Measurements from ENCODE around the gene SPTBN2. TPM values are rescaled to one million over a fixed set of nuclear protein-coding genes. Genes with fewer than 3 reads are reported as not detected.

The SPTBN2 gene
- total and polyA plus RNA-seq, 4 experiments from 2014 or later = not detected

GRCh38 chr11:66739983-66740382 lies 11.0 kb upstream of the SPTBN2 start:
- peaks cover 0 to 10% (median 4%) of the 10 kb centered on the region in 4 donors for H3K4me1 Mint-ChIP-seq
- ChIA-PET POLR2A (ENCODE audit: partially characterized antibody) (no interaction called here), CTCF (ENCODE audit: partially characterized antibody) (no interaction called here)
- H3K4me1 ChIP-seq (ENCODE audit: insufficient read depth, low read length) = peaks cover 5% of the 10 kb centered on the region
- H3K36me3 Mint-ChIP-seq = peaks cover 0 to 2% of the 10 kb centered on the region in 2 donors
- no peak for DNase-seq
- H3K27ac ChIP-seq (ENCODE audit: low read depth, low read length) = no peak overlapping the region
- no peaks in the 10 kb centered on the region for H3K27me3 ChIP-seq (ENCODE audit: insufficient read depth, low read length)
- H3K27me3 Mint-ChIP-seq = no peaks in the 10 kb centered on the region
- H3K9me3 Mint-ChIP-seq = peaks cover 0 to 4% (median 0%) of the 10 kb centered on the region in 8 donors
- H3K9me3 ChIP-seq (ENCODE audit: control insufficient read depth in 1 of 2, low read length in 2 of 2) = no peaks in the 10 kb centered on the region
- no peak overlapping the region for H3K4me3 Mint-ChIP-seq
- intact Hi-C loops (cut with micrococcal nuclease) = loop anchor here (5.0 kb wide), 1 partner anchor 123 kb away; the partner anchor contains the start of gene RBM14
- no peak overlapping the region for H3K27ac Mint-ChIP-seq
- H3K4me3 ChIP-seq (ENCODE audit: low read length in 2 of 2) = no peak overlapping the region
- H3K36me3 ChIP-seq (ENCODE audit: insufficient read depth, low read length) = no peaks in the 10 kb centered on the region

GRCh38 chr11:66734215-66734614 lies 5.2 kb upstream of the SPTBN2 start:
- H3K27me3 ChIP-seq (ENCODE audit: insufficient read depth, low read length) = peaks cover 3% of the 10 kb centered on the region
- Mint-ChIP-seq H3K4me3 (no peak overlapping the region), H3K4me1 (peaks cover 0 to under 1% (median 0%) of the 10 kb centered on the region in 4 donors), H3K9me3 (no peaks in the 10 kb centered on the region), H3K27me3 (peaks cover 19 to 24% of the 10 kb centered on the region in 2 donors), H3K27ac (no peak overlapping the region), H3K36me3 (no peaks in the 10 kb centered on the region)
- H3K9me3 ChIP-seq (ENCODE audit: control insufficient read depth in 1 of 2, low read length in 2 of 2) = no peaks in the 10 kb centered on the region
- H3K4me3 ChIP-seq (ENCODE audit: low read length in 2 of 2) = no peak overlapping the region
- H3K36me3 ChIP-seq (ENCODE audit: insufficient read depth, low read length) = no peaks in the 10 kb centered on the region
- no peak for DNase-seq
- CTCF ChIA-PET (ENCODE audit: partially characterized antibody) = no interaction called here
- no peak overlapping the region for H3K27ac ChIP-seq (ENCODE audit: low read depth, low read length)
- H3K4me1 ChIP-seq (ENCODE audit: insufficient read depth, low read length) = no peaks in the 10 kb centered on the region
- POLR2A ChIA-PET (ENCODE audit: partially characterized antibody) = no interaction called here
- intact Hi-C loops (cut with micrococcal nuclease) = no loop called here

- Histone ChIP-seq H3K9me3 (ENCODE audit: control insufficient read depth in 1 of 2, low read length in 2 of 2) (no peaks in the 10 kb centered on the region), H3K27ac (ENCODE audit: low read depth, low read length) (no peak overlapping the region), H3K4me3 (ENCODE audit: low read length in 2 of 2) (no peak overlapping the region), H3K4me1 (ENCODE audit: insufficient read depth, low read length) (peaks cover 10% of the 10 kb centered on the region), H3K27me3 (ENCODE audit: insufficient read depth, low read length) (peaks cover 23% of the 10 kb centered on the region), H3K36me3 (ENCODE audit: insufficient read depth, low read length) (no peaks in the 10 kb centered on the region)
- no peak for DNase-seq
- ChIA-PET CTCF (ENCODE audit: partially characterized antibody) (interaction anchor here (0.6 kb wide), 1 partner anchor 103 kb away, joined by 3 read pairs; no protein-coding TSS in a partner anchor), POLR2A (ENCODE audit: partially characterized antibody) (no interaction called here)
- H3K9me3 Mint-ChIP-seq = peaks cover 0 to 3% (median 0%) of the 10 kb centered on the region in 8 donors
- H3K27ac Mint-ChIP-seq = no peak overlapping the region
- no peaks in the 10 kb centered on the region for H3K36me3 Mint-ChIP-seq
- H3K27me3 Mint-ChIP-seq = peaks cover 49 to 58% of the 10 kb centered on the region in 2 donors
- peaks cover 5 to 20% (median 12%) of the 10 kb centered on the region in 4 donors for H3K4me1 Mint-ChIP-seq
- peak overlapping the region in 4 of 8 donors; percentile 42 to 88 (median 82) for H3K4me3 Mint-ChIP-seq
- intact Hi-C loops (cut with micrococcal nuclease) = no loop called here
These were observed 431 bp upstream of the SPTBN2 start for GRCh38 chr11:66729447-66729846.

- no peak for DNase-seq
- POLR2A ChIA-PET (ENCODE audit: partially characterized antibody) = no interaction called here
- no peaks in the 10 kb centered on the region for H3K9me3 ChIP-seq (ENCODE audit: control insufficient read depth in 1 of 2, low read length in 2 of 2)
- peak overlapping the region; percentile 82 to 92 (median 84) for H3K4me3 Mint-ChIP-seq
- no peak overlapping the region for H3K27ac ChIP-seq (ENCODE audit: low read depth, low read length)
- H3K27ac Mint-ChIP-seq = peak overlapping the region in 1 of 7 donors; percentile 41
- H3K27me3 Mint-ChIP-seq = peaks cover 45 to 57% of the 10 kb centered on the region in 2 donors
- no peaks in the 10 kb centered on the region for H3K36me3 Mint-ChIP-seq
- no peak overlapping the region for H3K4me3 ChIP-seq (ENCODE audit: low read length in 2 of 2)
- no peaks in the 10 kb centered on the region for H3K36me3 ChIP-seq (ENCODE audit: insufficient read depth, low read length)
- intact Hi-C loops (cut with micrococcal nuclease) = no loop called here
- H3K27me3 ChIP-seq (ENCODE audit: insufficient read depth, low read length) = peaks cover 23% of the 10 kb centered on the region
- H3K4me1 Mint-ChIP-seq = peaks cover 5 to 20% (median 12%) of the 10 kb centered on the region in 4 donors
- peaks cover 10% of the 10 kb centered on the region for H3K4me1 ChIP-seq (ENCODE audit: insufficient read depth, low read length)
- CTCF ChIA-PET (ENCODE audit: partially characterized antibody) = no interaction called here
- peaks cover 0 to 3% (median 0%) of the 10 kb centered on the region in 8 donors for H3K9me3 Mint-ChIP-seq
These were observed 851 bp downstream of the SPTBN2 start for GRCh38 chr11:66728038-66728692.

- peaks cover 5 to 20% (median 12%) of the 10 kb centered on the region in 4 donors for H3K4me1 Mint-ChIP-seq
- H3K9me3 Mint-ChIP-seq = peaks cover 0 to 3% (median 0%) of the 10 kb centered on the region in 8 donors
- no peaks in the 10 kb centered on the region for H3K36me3 Mint-ChIP-seq
- Histone ChIP-seq H3K4me1 (ENCODE audit: insufficient read depth, low read length) (peaks cover 10% of the 10 kb centered on the region), H3K27me3 (ENCODE audit: insufficient read depth, low read length) (peaks cover 23% of the 10 kb centered on the region), H3K9me3 (ENCODE audit: control insufficient read depth in 1 of 2, low read length in 2 of 2) (no peaks in the 10 kb centered on the region), H3K36me3 (ENCODE audit: insufficient read depth, low read length) (no peaks in the 10 kb centered on the region), H3K27ac (ENCODE audit: low read depth, low read length) (no peak overlapping the region), H3K4me3 (ENCODE audit: low read length in 2 of 2) (peak overlapping the region in 1 of 2 donors; percentile 29)
- H3K27me3 Mint-ChIP-seq = peaks cover 45 to 57% of the 10 kb centered on the region in 2 donors
- intact Hi-C loops (cut with micrococcal nuclease) = no loop called here
- peak overlapping the region; percentile 63 to 84 (median 72) for H3K4me3 Mint-ChIP-seq
- H3K27ac Mint-ChIP-seq = no peak overlapping the region
- DNase-seq = peak; percentile 19 to 49 (median 27)
- ChIA-PET POLR2A (ENCODE audit: partially characterized antibody) (interaction anchor here (1.3 kb wide), 1 partner anchor 18 kb away, joined by 4 read pairs; no protein-coding TSS in a partner anchor), CTCF (ENCODE audit: partially characterized antibody) (interaction anchor here (1.3 to 2.5 kb wide), 2 partner anchors 31 to 107 kb away, joined by 3 to 12 read pairs; no protein-coding TSS in a partner anchor)
These were observed 1.6 kb downstream of the SPTBN2 start for GRCh38 chr11:66727282-66728037.

GRCh38 chr11:66725647-66726046 lies 3.4 kb downstream of the SPTBN2 start:
- no peaks in the 10 kb centered on the region for H3K36me3 ChIP-seq (ENCODE audit: insufficient read depth, low read length)
- CTCF ChIA-PET (ENCODE audit: partially characterized antibody) = interaction anchor here (1.3 to 2.5 kb wide), 2 partner anchors 30 to 109 kb away, joined by 3 to 12 read pairs; no protein-coding TSS in a partner anchor
- Mint-ChIP-seq H3K36me3 (no peaks in the 10 kb centered on the region), H3K27ac (no peak overlapping the region), H3K9me3 (peaks cover 0 to 3% (median 0%) of the 10 kb centered on the region in 8 donors), H3K27me3 (peaks cover 37 to 54% of the 10 kb centered on the region in 2 donors), H3K4me1 (peaks cover 5 to 21% (median 12%) of the 10 kb centered on the region in 4 donors), H3K4me3 (no peak overlapping the region)
- H3K27me3 ChIP-seq (ENCODE audit: insufficient read depth, low read length) = peaks cover 23% of the 10 kb centered on the region
- intact Hi-C loops (cut with micrococcal nuclease) = no loop called here
- H3K4me1 ChIP-seq (ENCODE audit: insufficient read depth, low read length) = peaks cover 10% of the 10 kb centered on the region
- POLR2A ChIA-PET (ENCODE audit: partially characterized antibody) = interaction anchor here (1.4 kb wide), 1 partner anchor 13 kb away, joined by 3 read pairs; no protein-coding TSS in a partner anchor
- DNase-seq = no peak
- no peaks in the 10 kb centered on the region for H3K9me3 ChIP-seq (ENCODE audit: control insufficient read depth in 1 of 2, low read length in 2 of 2)
- no peak overlapping the region for H3K4me3 ChIP-seq (ENCODE audit: low read length in 2 of 2)
- no peak overlapping the region for H3K27ac ChIP-seq (ENCODE audit: low read depth, low read length)

- ChIA-PET CTCF (ENCODE audit: partially characterized antibody) (interaction anchor here (2.5 kb wide), 1 partner anchor 29 kb away, joined by 12 read pairs; no protein-coding TSS in a partner anchor), POLR2A (ENCODE audit: partially characterized antibody) (interaction anchor here (1.4 kb wide), 1 partner anchor 13 kb away, joined by 3 read pairs; no protein-coding TSS in a partner anchor)
- Mint-ChIP-seq H3K27ac (no peak overlapping the region), H3K9me3 (peaks cover 0 to 3% (median 0%) of the 10 kb centered on the region in 8 donors), H3K36me3 (no peaks in the 10 kb centered on the region), H3K4me1 (peaks cover 5 to 26% (median 15%) of the 10 kb centered on the region in 4 donors), H3K27me3 (peaks cover 37 to 57% of the 10 kb centered on the region in 2 donors), H3K4me3 (no peak overlapping the region)
- intact Hi-C loops (cut with micrococcal nuclease) = no loop called here
- Histone ChIP-seq H3K4me3 (ENCODE audit: low read length in 2 of 2) (no peak overlapping the region), H3K27me3 (ENCODE audit: insufficient read depth, low read length) (peaks cover 23% of the 10 kb centered on the region), H3K9me3 (ENCODE audit: control insufficient read depth in 1 of 2, low read length in 2 of 2) (no peaks in the 10 kb centered on the region), H3K36me3 (ENCODE audit: insufficient read depth, low read length) (no peaks in the 10 kb centered on the region), H3K4me1 (ENCODE audit: insufficient read depth, low read length) (peaks cover 10% of the 10 kb centered on the region), H3K27ac (ENCODE audit: low read depth, low read length) (no peak overlapping the region)
- no peak for DNase-seq
These were observed 3.9 kb downstream of the SPTBN2 start for GRCh38 chr11:66725114-66725513.

All from CD4-positive, alpha-beta memory T cell (primary cell).